Vagina (tissue), 2 donors: ENCODE data around the gene STIL.

Experiments used
- CTCF ChIP-seq, 3 experiments: fragments of 450-650 bp in 2 of 3; fragments of 200-600 bp in 1 of 3; sonication (generic) in 1 of 3; IDR thresholded peaks; one replicate each; pipeline ENCODE4 v1.5.1; 2017 to 2019; ENCODE audit warnings: antibody characterized with exemption in 3 of 3, mild to moderate bottlenecking in 2 of 3, moderate library complexity in 2 of 3
- POLR2AphosphoS5 ChIP-seq, 2 donors: sonication (generic); formaldehyde crosslinking; IDR thresholded peaks; one replicate each; pipeline ENCODE4 v1.9.0; 2017; ENCODE audit warnings: antibody characterized with exemption in 2 of 2, mild to moderate bottlenecking in 2 of 2, low read depth in 1 of 2; ENCODE audit not compliant: insufficient read depth in 1 of 2

- TF ChIP-seq CTCF (IDR thresholded peaks at IDR 0.05) (no peak), POLR2AphosphoS5 (IDR thresholded peaks at IDR 0.05; ENCODE audit: insufficient read depth in 1 of 2, low read depth in 1 of 2) (no peak)
These were observed 104.9 kb downstream of the STIL start for GRCh38 chr1:47209091-47209490.
